Type B pancreatic cell (in vitro differentiated cells): ENCODE data around the gene RNF34. TPM values are rescaled to one million over a fixed set of nuclear protein-coding genes. Genes with fewer than 3 reads are reported as not detected.
A peak's percentile ranks its signal among the peaks of the same experiment; 100 is the strongest.

Experiments
- DNase-seq: peaks from one replicate; pipeline ENCODE4 v3.0.0; 2021; ENCODE audit warnings: mixed read lengths; ENCODE audit not compliant: unreplicated experiment; ENCODE audit errors: extremely low spot score
- H3K27ac Mint-ChIP-seq: 2 replicates; pipeline ENCODE4 v1.8.0; 2021; ENCODE audit warnings: mild to moderate bottlenecking, mixed read lengths
- H3K27me3 Mint-ChIP-seq: 2 replicates; pipeline ENCODE4 v1.8.0; 2021; ENCODE audit warnings: mixed read lengths
- H3K36me3 Mint-ChIP-seq: 2 replicates; pipeline ENCODE4 v1.8.0; 2021; ENCODE audit warnings: mixed read lengths
- H3K4me1 Mint-ChIP-seq: one replicate; pipeline ENCODE4 v1.8.0; 2021; ENCODE audit warnings: mixed read lengths; ENCODE audit not compliant: unreplicated experiment
- H3K4me3 Mint-ChIP-seq: 2 replicates; pipeline ENCODE4 v1.8.0; 2021; ENCODE audit warnings: mild to moderate bottlenecking, mixed read lengths
- H3K9me3 Mint-ChIP-seq: 2 replicates; pipeline ENCODE4 v1.8.0; 2021; ENCODE audit warnings: mixed read lengths
- CTCF ChIP-seq: fragments of 200-600 bp; sonication (generic); conservative IDR thresholded peaks from 2 replicates; pipeline ENCODE4 v1.5.0; 2021; ENCODE audit warnings: antibody characterized with exemption, mild to moderate bottlenecking
- microRNA-seq: library from miRNA; unstranded; fragments of <30 nt; microRNA quantifications from one replicate; pipeline ENCODE4, GENCODE V29; 2020
- total RNA-seq: library from RNA; stranded (reverse); gene quantifications from 2 replicates; pipeline ENCODE4 v1.2.1, GENCODE V29; 2021; ENCODE audit warnings: low replicate concordance

The RNF34 gene
- total RNA-seq, 1 donor from 2014 or later, result 47.8 TPM

DNA sequence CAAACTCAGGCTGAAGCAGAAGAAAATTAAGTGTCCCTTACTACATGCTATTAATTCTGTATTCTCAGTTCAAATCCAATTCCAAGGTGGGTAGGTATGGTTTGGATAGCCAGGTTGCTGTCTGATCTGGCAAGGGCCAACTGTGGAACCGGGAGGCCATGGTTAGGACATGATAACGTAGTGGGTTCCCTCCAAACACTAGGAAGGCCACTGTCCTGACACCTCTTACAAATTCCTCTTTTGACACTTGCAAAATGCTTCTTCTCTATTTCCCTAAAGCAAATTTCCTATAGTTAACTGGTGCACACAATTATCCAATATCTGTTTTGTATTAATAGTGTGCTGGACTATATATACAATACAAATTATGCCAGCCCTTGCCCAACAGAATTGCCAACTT is 70.8 kb downstream of the RNF34 start:
- Mint-ChIP-seq H3K4me3 (peak overlapping the region; percentile 18), H3K9me3 (no peaks in the 10 kb centered on the region), H3K27me3 (no peaks in the 10 kb centered on the region), H3K27ac (no peak overlapping the region), H3K36me3 (peaks cover 4% of the 10 kb centered on the region), H3K4me1 (peaks cover 23% of the 10 kb centered on the region)
- no peak for TF ChIP-seq CTCF
- no peak for DNase-seq

DNA sequence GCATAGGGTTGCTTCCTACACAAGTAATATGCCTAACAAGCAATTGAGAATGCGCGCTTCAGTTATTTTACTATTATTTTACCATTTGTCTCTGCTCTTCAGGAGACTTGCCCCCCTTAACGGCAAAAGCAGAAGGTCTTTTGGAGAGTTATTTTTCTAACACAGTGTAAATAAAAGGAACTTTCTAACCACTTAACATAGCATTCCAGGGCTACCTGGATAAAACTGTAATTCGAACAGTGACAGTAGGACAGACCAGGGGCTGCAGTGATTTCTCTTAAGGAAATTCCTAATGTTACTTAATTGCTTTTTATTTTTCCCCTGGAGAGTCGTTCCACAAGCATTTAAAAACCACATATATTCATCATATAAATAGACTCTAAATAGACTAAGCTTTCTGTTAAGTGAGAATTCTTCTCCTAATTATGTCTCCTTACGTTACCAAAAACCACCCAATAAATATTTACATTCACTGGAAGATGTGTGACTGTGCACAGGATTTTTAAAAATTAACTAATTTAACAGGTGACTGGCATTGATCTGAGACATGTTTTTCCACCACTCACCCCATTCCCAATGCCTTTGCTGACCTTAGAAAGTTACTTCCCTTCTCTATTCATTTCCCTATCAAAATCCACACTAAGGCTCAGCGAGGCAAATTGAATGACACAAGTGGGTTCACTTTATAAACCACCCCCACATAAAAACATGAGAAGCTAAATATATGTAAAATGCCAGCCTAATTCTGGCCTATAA is 72.4 kb downstream of the RNF34 start:
- Mint-ChIP-seq H3K4me3 (no peak overlapping the region), H3K9me3 (no peaks in the 10 kb centered on the region), H3K36me3 (no peaks in the 10 kb centered on the region), H3K4me1 (peaks cover 22% of the 10 kb centered on the region), H3K27me3 (no peaks in the 10 kb centered on the region), H3K27ac (no peak overlapping the region)
- TF ChIP-seq CTCF, result no peak
- DNase-seq, result no peak

Small RNA genes lying within 50 kb of the gene (microRNA-seq; reads per million reads assigned to microRNA genes)
- not detected for gene MIR7107

Other genes starting within 250 kb of the RNF34 start
- 17.0 and 27.9 TPM in 2 replicates for gene P2RX4, start 190.0 kb upstream of the RNF34 start, total RNA-seq
- 33.9 and 34.4 TPM in 2 replicates for gene CAMKK2, start 103.4 kb upstream of the RNF34 start, total RNA-seq
- 98.3 and 101 TPM in 2 replicates for gene ANAPC5, start 47.7 kb upstream of the RNF34 start, total RNA-seq
- gene KDM2B, start 180.9 kb downstream of the RNF34 start, total RNA-seq, result 36.9 and 51.7 TPM in 2 replicates
- gene ORAI1, start 226.4 kb downstream of the RNF34 start, total RNA-seq, result 10.5 and 12.9 TPM in 2 replicates